Measurements from ENCODE around the gene AUTS2.

The AUTS2 gene

DNA sequence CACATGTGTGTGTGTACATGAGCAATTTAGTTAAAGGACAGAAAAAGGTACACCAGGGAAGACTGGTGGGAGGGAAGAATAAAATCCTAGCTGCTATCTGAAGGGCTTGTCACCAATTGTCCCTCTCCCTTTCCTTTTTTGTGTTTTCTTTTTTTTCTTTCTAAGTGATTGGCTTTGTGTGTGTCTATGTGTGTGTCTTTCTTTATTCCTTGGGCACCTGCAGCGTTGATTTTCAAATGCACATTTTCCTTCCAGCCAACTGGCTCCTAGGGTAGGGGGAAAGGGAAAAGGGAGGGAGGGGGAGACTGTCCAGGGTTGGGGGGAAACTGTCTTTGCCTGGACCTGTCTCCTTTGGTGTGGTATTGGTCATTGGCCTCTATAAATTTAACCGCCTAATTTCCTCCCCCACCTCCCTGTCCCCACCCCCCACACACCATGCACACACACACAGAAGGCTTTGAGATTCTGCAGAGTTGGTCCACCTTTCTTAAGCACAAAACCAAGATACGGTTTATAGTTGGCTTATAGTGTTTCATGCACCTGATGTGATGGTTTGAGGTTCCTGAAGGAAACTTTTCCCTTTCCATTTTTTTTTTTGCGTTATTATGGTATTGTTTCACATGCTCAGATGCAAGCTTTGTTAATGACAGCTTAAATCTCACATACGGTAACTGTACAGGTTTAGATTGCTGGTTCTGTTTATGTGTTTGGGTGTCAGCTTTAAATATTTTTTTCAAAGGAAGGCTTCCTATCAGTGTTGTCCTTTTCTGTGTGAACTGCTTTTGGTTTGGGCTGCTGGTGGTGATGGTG, 2.6 kb downstream of the AUTS2 start:
- no peak for DNase-seq

DNA sequence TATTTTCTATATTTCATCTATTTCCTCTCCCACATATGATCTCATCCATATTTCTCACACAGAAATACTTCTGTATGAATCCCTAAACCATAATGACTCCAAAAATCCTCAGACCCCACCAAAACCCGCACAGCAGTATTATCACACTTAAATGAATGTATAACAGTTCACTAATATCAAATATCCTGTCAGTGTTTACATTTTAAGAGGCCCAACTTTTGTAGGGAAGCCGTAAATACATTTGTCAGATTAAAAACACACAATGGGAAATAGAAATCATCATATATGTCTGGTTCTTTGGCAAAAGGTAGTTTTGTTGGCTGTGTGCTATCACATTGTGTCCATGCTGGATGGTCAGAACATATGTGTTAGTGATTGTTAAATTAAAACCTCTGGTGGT, 4.2 kb downstream of the AUTS2 start:
- no peak for DNase-seq

DNA sequence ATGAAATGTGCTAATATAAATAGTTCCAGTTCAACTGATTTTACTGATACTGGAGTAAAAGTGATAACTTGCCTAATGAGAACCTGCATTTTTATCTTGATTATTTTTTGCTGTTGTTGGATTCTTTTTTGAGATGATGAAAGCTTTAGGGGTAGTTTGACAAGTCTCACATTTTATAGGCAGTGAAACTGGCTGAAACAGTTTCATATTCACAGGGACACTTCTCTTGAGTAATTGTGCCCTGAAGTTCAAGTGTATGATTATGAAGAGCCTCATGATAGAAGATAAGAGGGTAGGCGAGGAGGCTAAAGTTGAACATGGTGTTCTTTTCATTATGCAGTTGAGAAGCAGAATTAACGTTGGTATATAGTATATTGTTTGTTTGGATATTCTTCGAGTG, 5.1 kb downstream of the AUTS2 start:
- DNase-seq, result no peak

DNA sequence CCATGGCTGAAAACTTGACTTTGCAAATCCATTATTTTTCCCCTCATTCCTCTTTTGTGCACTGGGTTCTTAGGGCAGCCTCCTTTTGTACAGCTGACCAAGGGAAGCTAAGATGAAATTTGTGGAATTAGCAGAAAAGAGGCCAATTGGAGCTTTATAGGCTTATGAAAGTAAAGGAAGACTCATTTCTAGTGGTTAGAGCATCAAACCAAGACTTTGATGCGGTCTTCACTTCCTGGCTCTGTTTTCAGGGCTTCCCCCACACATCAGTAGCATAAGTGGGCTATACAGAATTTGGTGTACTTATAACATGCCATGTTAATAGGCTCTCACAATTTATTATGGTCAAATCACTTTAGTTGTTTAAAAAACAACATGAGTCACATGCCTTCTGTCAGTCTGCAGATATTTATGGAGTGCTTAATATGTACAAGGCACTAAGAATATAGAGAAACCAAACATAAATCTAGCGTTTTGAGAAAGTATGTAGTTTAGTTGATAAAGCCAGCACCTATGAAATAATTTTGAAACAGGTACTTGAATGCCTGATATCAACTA, 5.7 kb downstream of the AUTS2 start:
- DNase-seq, result no peak

DNA sequence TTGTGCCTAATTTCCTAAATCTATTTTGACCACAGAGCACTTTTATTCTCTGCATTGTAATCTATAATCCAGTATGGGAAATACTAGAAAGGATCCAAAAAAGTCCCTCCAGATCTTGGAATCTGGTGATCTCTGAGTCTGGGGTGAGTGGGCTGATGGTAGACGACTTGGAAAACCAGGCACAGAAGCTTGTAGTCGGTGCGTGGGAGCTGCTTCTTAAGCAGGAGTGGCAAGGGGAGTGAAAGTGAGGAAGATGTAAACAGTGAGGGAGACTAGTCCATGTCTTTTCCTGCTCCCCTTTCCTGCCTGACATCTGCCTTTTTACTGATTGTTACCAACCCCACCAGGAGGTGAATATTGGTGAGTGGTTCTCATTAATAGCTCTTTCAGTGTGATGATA, 6.8 kb downstream of the AUTS2 start:
- DNase-seq, result no peak

DNA sequence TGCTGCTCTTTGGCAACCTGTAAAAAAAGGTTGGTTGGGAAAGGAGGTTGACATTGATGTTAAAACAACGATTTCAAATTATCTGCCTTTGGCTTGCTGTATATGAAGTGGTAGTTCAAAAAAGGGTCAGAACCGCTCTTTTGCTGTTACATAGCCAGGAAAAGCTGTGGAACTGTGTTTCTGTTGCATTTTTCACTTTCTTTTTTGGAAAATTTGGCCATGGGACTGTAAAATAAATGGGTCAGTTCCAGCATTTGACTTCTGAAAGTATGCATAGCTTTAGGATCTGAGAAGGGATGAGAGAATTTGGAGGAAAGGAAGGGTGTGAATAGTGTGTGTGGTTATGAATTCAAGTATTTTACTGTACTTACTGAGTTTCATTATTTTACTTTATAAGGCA, 7.3 kb downstream of the AUTS2 start:
- no peak for DNase-seq

DNA sequence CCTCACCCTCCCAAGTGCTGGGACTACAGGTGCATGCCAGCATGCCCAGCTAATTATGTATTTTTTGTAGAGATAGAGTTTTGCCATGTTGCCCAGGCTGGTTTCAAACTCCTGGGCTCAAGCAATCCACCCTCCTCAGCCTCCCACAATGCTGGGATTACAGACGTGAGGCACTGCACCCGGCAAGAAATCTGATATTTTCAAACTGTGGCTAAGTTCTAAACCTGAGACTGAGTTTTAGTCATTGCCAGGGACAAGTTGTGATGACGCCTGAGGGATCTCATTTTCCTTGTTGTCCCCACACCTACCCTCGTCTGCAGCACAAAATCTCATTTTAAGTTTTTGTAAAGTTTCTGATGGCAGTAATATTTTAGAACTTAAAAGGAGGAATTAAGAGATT, 9.8 kb downstream of the AUTS2 start:
- DNase-seq, result no peak

DNA sequence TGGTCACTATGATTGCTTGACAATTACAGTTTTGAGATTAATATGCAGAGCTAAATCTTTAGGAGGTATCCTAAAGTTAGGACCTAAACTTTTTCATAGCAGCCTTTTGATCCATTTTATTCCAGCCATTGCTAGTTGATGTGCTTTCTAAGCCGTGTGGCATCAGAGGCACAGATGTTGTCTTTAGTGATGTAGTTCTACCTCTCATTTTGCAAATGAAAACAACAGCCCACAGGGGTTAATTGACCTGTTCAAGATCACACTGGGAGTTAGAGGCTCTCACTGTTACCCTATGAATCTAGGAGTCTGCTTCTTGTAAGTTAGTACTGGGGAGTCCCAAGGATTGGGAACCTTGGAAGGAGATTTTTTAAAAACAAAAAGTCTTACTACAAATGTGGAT, 10.6 kb downstream of the AUTS2 start:
- DNase-seq, result no peak

DNA sequence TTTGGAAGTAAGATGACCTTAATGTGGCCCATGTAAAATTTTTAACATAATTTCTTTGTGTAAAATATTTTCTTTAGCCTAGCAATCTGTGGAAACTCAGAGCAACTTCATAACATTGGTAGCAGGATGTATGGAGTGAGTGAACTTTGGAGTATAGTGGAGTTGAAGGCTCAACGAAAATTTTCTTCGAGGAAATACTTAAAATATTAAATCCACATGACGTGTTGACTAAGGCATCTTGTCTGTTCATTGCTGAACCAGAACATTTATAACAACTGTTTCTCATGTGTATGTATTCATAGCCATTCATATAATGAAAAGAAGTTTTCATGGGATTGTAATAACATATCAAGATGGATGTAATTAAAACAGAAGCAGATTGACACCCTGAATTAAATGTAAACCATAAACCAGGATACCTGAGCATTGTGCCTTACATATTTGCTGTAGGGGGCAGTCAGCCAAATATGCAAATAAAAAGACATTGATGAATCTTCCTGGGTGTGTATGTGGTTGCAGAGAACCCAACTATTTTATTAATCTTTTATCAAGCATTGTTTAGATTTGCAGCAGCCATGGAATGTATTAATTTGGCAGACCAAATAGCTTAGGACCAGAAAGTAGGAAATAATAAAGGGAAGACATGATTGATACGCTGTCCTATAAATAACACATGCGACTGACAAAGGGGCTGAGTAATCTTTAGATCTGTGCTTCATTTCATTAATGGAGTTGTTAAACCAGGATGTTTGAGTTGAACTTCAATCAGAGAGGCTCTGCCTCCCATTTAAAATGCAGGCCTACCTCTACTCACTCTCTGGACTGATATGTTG, 11.5 kb downstream of the AUTS2 start:
- DNase-seq, result no peak

DNA sequence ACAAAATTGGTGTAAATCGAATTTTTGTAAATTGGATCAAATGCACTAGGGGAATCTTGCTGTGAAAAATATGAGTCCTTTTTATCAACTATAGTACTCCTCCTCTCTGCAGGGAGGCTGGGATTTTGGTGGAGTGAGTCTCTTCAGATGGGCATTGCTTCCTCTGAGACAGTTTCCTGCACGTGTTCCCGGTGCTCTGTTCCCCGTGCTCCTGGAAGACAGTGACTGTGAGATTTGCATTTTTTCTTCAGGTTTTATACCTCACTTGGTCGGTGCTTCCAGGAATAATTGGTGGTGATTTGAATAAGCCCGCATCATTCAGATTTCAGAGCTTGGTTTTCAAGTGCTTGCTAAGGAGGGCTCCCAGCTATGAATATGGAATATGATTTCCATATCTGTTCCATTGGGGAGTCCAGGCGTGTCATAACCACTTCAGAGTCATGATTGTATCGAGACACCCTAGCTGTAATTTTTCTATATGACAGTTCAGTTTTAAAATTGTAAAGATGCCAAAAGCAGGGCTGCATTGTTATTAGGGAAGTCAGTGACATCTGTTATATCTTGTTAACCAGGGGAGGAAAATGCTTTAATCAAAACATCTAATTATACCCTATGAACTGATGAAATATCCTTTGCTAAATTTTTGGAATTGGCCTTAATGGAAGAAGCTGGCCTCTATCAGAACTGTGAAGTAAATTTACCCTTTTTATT, 12.3 kb downstream of the AUTS2 start:
- no peak for DNase-seq

DNA sequence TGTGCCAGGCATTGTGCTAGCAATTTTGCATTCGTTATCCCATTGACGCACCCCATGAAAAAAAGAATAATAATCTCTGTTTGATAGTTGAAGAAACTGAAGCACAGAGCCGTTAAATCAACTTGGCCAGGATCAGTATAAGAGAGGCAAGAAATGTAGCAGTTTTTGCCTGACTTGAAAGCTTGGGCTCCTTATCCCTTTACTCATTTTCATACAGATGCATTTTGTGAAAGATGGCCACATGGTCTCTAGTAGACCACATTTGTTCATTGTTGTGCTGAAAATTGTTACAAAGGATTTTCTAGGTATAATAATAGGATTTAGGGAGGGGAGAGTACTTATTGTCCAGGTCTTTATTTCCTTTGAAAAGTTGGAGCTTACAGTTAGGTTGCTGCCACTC, 14.7 kb downstream of the AUTS2 start:
- no peak for DNase-seq

DNA sequence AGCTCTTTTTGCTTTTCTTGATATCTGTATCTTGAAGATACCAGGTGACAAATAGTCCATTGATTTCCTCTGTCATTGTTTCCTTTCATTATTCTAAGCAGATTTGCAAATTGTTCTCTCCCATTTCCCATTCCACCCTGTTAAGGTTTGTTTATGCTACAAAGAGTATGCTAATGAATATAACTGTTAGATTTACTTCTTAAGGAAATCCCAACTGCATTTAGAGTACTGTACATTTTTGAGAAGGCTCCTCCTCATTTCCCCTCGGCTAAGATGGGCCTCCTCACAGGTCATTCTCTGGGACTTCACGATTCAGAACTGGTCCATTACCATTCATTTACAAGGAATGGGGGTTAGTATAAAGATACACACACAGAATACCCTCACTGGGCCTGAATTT, 15.6 kb downstream of the AUTS2 start:
- DNase-seq, result no peak

DNA sequence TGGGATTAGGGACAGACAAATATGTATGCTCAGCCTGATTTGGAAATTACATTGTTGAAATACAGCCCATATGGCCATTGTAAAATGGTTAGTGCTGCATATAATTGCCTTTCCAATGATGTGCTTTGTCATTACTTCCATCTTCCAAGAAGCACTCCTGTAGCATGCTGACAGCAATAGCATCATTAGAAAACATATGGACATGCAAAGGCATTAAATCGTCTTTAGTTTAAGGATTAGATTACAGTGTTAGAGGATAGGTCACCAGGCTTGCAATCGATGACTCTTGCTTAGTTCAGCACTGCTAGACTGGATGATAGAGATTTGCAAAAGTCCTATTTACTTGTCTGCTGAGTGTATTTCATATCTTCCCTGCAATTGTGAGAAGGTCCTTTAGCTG, 17.4 kb downstream of the AUTS2 start:
- DNase-seq, result no peak

DNA sequence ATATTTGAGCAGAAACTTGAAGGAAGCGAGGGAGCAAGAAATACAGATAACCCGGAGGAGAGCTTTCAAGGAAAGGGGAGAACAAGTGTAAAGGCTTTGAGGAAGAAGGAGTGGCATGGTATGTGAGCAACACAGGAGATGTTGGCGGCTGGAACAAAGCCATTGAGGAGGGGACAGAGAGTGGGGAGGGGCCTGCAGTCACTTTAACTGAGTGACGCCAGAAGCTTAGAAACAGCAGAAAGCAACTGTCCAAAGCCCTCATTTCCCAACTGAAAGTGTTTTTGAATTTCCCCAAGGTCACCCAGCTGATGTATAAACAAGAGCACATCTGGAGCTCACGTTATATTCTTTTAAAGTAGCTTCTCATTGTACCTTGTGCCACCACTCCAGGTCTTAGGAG, 19.1 kb downstream of the AUTS2 start:
- DNase-seq, result no peak

DNA sequence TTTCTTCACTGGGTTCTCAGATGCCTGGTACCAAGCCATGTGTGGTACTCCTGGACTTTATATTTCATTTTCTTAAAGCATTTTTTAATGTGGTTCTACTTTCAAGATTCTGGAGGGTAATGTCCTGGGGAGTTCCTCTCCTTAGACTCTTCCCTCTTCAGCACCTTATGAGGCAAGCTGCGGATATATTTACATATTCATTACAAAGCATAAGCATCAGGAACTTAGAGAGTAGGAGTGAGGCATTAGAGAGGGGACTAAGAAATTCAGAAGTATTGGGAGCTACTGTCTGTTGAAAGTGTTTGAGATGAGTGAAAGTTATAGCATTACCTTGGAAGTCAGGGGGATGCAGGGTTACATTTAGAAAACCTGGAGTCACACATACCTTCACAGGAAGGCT, 20.8 kb downstream of the AUTS2 start:
- DNase-seq, result no peak

DNA sequence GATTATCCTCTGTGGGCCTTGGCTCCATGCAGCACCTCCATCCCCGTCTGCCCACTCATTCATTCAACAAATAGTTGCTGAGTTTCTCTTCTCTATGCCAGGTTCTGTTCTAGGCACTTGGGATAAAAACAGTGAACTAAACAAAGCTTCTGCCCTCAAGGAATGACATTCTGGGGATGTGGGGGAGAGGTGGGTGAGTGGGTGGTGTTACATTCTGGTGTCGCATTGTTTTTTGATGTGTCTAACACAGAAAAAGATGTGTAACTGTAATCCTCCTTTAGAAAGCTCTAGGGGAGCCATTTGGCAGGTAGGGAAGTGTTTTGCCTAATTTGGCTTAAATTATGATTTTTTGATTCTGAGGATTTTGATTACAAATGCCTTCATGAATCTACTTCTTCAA, 21.4 kb downstream of the AUTS2 start:
- no peak for DNase-seq

DNA sequence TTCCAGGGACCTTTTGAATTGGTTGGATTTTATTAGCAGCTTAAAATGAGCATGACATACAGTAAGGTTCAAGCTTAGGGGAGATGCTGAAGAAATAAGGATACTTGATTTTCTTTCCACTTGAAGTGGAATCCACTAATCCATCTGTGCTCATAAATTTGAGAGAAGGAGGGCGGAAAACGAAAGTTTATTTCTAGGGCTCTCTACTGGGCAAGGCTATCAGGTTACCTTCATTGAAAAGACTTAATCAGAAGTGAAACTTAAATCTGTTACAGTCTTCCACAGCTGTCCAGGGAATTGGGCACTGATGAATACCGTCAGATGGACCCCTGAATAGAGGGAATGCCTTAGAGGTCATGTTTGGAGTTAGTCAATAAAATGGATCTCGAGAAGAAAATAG, 21.8 kb downstream of the AUTS2 start:
- DNase-seq, result no peak

DNA sequence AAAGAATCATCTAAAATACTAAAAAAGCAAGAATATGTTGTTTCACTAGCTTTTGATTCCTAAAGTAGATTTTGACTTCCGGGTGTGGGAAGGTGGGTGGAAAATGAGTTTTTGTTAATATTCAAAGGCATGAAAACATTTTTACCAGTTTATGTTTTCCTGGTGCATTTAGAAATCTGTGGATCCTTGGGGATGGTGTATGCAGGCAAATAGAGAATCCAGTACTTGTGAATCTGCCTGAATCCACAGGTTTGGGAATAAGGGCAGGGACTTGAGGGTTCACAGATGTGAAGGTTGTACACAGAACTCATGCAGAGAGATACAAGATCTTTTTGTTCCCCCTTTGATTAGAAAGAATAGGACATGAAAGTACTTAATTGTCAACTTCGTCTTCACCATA, 22.4 kb downstream of the AUTS2 start:
- no peak for DNase-seq

DNA sequence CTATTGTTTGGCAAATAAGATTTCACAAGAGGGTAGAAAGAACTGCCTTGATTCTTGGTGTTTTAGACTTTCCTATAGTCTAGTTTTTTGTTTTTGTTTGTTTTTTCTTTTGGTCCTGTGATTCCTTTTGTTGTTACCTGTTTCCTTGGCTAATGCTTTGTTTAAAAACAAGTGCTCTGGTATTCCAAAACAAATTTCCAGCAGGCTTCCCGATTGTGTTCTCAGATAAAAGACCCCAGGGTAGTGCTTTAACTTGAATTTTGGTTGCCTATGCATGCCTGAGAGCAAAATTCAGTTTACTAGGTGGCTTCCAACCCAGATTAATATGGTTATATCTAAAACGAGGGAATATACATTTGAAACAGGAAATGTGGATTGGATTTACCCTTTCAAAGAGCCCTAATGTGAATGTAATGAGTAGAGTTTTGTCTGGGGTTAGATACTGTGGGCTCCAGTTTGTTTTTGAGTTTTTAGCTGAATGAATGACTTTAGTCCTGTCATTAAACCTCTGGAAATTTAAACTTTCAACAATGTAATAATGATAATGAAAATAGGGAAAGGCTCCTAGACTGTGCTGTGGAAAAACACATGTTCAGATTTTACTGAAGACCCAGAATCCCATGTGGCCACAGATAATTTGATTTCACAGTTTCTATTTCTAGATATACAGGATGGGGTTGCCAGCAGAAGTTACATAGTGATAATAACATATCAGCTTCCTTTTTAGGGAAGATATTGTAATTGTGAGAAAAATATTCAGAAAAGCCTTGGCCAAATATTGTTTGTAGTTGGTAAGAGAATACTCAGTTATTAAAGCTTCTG, 23.9 kb downstream of the AUTS2 start:
- no peak for DNase-seq

DNA sequence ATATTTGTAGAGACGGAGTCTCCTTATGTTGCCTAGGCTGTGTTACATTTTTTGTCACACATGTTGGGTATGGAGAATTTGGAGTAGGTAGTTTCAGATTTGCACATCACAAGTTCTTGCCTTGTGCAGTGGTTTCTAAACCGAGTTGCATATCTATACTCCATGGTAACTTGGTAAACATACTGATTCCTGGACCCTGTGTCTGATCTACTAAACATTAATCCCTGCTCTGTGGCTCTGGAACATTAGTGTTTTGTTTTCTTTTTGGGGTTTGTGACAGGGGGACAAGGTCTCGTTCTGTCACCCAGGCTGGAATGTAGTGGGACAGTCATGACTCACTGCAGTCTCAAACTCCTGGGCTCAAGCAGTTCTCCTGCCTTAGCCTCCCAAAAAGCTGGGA, 24.7 kb downstream of the AUTS2 start:
- DNase-seq, result no peak

DNA sequence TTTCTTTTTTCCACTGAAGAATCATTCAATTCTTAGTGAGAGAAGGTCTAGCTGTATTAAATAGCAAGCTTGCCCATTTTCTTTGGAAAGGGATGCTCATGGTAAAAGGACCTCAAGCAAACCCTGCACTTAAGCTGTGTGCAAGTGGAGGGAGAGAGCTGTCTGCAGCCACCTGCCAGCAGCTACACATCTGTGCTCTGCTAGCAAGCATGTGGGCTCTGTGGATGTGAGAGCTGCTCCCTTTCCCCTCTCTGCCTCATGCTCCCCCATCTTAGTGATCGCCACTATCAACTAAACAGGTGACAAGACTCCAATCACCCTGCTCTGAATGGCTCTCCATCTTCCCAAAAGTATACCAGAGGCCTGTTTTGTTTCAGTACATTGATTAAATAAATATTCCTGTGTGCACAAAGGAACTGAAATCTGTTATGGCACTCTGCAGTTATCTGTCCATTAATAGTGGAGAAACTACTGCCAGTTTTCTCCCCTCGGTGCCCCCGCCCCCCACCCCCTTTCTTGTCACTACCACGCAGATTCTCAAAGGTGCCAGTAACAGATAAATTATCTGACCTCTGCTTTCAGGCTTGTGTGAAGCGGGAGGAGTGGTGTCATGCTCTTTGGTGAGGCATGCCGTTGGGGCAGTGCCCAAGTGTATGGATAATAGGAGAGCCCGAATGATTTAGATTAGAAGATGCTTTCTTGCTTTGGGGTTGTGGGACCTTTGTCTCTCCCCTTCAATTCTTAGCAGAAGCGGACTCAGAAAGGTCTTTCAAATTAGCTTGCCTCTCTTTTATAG, 26.4 kb downstream of the AUTS2 start:
- no peak for DNase-seq

DNA sequence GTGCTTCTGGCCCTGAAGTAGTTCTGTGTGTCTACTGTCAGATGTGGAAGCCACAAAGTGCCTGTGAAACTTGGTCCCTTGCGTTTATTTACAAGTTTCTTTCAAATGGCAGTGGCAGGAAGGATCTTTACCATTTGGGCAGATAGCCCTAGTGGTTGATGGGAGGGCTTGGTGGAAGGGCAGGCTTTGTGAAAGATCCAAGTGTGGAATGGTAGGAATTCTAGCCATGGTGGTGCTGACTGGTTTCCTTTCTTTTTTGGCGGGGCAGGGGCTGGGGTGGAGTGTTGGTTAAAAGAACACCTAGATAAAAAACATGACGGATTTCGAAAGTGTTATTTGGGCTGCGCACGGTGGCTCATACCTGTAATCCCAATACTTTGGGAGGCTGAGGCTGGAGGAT, 27.0 kb downstream of the AUTS2 start:
- no peak for DNase-seq

Measured in CD4-positive, alpha-beta T cell treated with Interleukin-15 for 1 hour (primary cell).